Stomach (tissue), 9 donors: ENCODE data around the gene OSTF1. TPM values are rescaled to one million over a fixed set of nuclear protein-coding genes. Genes with fewer than 3 reads are reported as not detected.

ENCODE experiments used
- DNase-seq, 2 donors: peaks; one replicate each; pipeline versions ENCODE4 v3.0.0 to v3.0.0-alpha.2; 2013 to 2019
- H3K27ac ChIP-seq, 5 donors: fragments of 200-600 bp in 4 of 5; sonication (generic) in 4 of 5; one replicate each; pipeline ENCODE4 v1.5.1; 2013 to 2019; ENCODE audit warnings: mild to moderate bottlenecking in 1 of 5, moderate library complexity in 1 of 5
- H3K27me3 ChIP-seq, 3 donors: fragments of 200-600 bp; sonication (generic); one replicate each; pipeline ENCODE4 v1.5.1; 2017 to 2019; ENCODE audit warnings: mixed run types in 1 of 3
- H3K36me3 ChIP-seq, 4 donors: fragments of 200-600 bp; sonication (generic); 1 replicate in 3 of 4; 2 replicates in 1 of 4; pipeline ENCODE4 v1.5.1; 2016 to 2019
- H3K4me1 ChIP-seq, 4 donors: fragments of 200-600 bp; sonication (generic); one replicate each; pipeline ENCODE4 v1.5.1; 2016 to 2019
- H3K4me3 ChIP-seq, 4 donors: fragments of 200-600 bp; sonication (generic) in 3 of 4; one replicate each; pipeline ENCODE4 v1.5.1; 2016 to 2019; ENCODE audit warnings: mild to moderate bottlenecking in 1 of 4
- H3K9me3 ChIP-seq, 4 donors: fragments of 200-600 bp; sonication (generic); one replicate each; pipeline ENCODE4 v1.5.1; 2016 to 2019
- CTCF ChIP-seq, 7 experiments: fragments of 450-650 bp in 4 of 7; fragments of 200-600 bp in 3 of 7; sonication (generic) in 3 of 7; IDR thresholded peaks; one replicate each; pipeline ENCODE4 v1.5.1; 2016 to 2019; ENCODE audit warnings: antibody characterized with exemption in 7 of 7, control low read depth in 2 of 7, mild to moderate bottlenecking in 1 of 7
- EP300 ChIP-seq: sonication (generic); formaldehyde crosslinking; IDR thresholded peaks from one replicate; pipeline ENCODE4 v1.6.1; 2017; ENCODE audit warnings: antibody characterized with exemption
- POLR2A ChIP-seq, 4 donors: fragments of 450-650 bp; IDR thresholded peaks; one replicate each; pipeline ENCODE4 v1.6.1; 2016; ENCODE audit warnings: antibody characterized with exemption in 4 of 4, control low read depth in 2 of 4, mild to moderate bottlenecking in 1 of 4, moderate library complexity in 1 of 4
- POLR2AphosphoS5 ChIP-seq, 3 donors: sonication (generic); formaldehyde crosslinking; IDR thresholded peaks; one replicate each; pipeline ENCODE4 v1.6.1; 2016; ENCODE audit warnings: antibody characterized with exemption in 3 of 3
- WGBS, 5 donors: extraction: QIAGEN DNeasy Blood & Tissue Kit in 3 of 5; methylation state at CpG; one replicate each; pipeline versions ENCODE4 v1.1.5 to v1.1.7; 2013 to 2018; 5-methylcytosine and 5-hydroxymethylcytosine counted together
- intact Hi-C: fragments of 100-400 bp; cut with DNase I; formaldehyde crosslinking; loops from one replicate; pipeline ENCODE4 v1.15.1; 2023; ENCODE audit warnings: low total_unique reads
- polyA plus RNA-seq, 3 donors: library from polyadenylated mRNA; stranded (reverse); fragments of 200-250 nt; gene quantifications; one replicate each; pipeline ENCODE4 v1.2.3, GENCODE V29; 2013
- total RNA-seq, 5 donors: library from RNA; depleted of rRNA; stranded (reverse); fragments of >200 nt; gene quantifications; one replicate each; pipeline versions ENCODE4 v1.1.0 to v1.2.3, GENCODE V29; 2014 to 2016
- donor health status: healthy with polysubstance abuse.
- donor health status: Bipolar disorder and iron deficiency.
- donor health status: healthy.

OSTF1 gene
- total and polyA plus RNA-seq, 8 donors = 2.2 to 79.4 (median 43.5) TPM; not detected in 1

- no peak for DNase-seq
- Histone ChIP-seq H3K27ac (no peak overlapping the region), H3K4me3 (no peak overlapping the region), H3K9me3 (no peaks in the 10 kb centered on the region), H3K27me3 (no peaks in the 10 kb centered on the region), H3K36me3 (peaks cover 33 to 90% (median 77%) of the 10 kb centered on the region in 4 donors), H3K4me1 (no peaks in the 10 kb centered on the region)
- intact Hi-C loops = no loop called here
- TF ChIP-seq POLR2A (IDR thresholded peaks at IDR 0.05) = no peak
- no peak for TF ChIP-seq EP300
- no peak for TF ChIP-seq CTCF (IDR thresholded peaks at IDR 0.05)
- TF ChIP-seq POLR2AphosphoS5 (IDR thresholded peaks at IDR 0.05) = no peak
- 88 to 95% (median 91%) methylated on average over 3 of the region's 3 CpGs for WGBS, 5 donors
Observed at GRCh38 chr9:75133396-75133795, 45.1 kb downstream of the OSTF1 start.

- Histone ChIP-seq H3K27me3 (no peaks in the 10 kb centered on the region), H3K9me3 (no peaks in the 10 kb centered on the region), H3K4me3 (no peak overlapping the region), H3K36me3 (peaks cover 33 to 92% (median 83%) of the 10 kb centered on the region in 4 donors), H3K27ac (no peak overlapping the region), H3K4me1 (no peaks in the 10 kb centered on the region)
- peak in 1 of 2 donors; percentile 22 for DNase-seq
- WGBS, 5 donors = 58 to 84% (median 78%) methylated on average over 2 of the region's 2 CpGs
- TF ChIP-seq EP300 = no peak
- TF ChIP-seq POLR2A (IDR thresholded peaks at IDR 0.05) = no peak
- TF ChIP-seq POLR2AphosphoS5 (IDR thresholded peaks at IDR 0.05) = no peak
- no peak for TF ChIP-seq CTCF (IDR thresholded peaks at IDR 0.05)
- intact Hi-C loops = no loop called here
Observed at GRCh38 chr9:75134495-75134894, 46.2 kb downstream of the OSTF1 start.

GRCh38 chr9:75138260-75139040 lies 50.1 kb downstream of the OSTF1 start:
- WGBS, 5 donors = 67 to 94% (median 73%) methylated on average over 1 of the region's 1 CpG

GRCh38 chr9:75139201-75139600 lies 50.9 kb downstream of the OSTF1 start:
- no peak for TF ChIP-seq POLR2AphosphoS5 (IDR thresholded peaks at IDR 0.05)
- Histone ChIP-seq H3K9me3 (peaks cover 0 to 3% (median 0%) of the 10 kb centered on the region in 4 donors), H3K4me3 (no peak overlapping the region), H3K27me3 (no peaks in the 10 kb centered on the region), H3K4me1 (peaks cover 0 to 24% (median 0%) of the 10 kb centered on the region in 4 donors), H3K36me3 (peaks cover 23 to 99% (median 90%) of the 10 kb centered on the region in 4 donors), H3K27ac (no peak overlapping the region)
- WGBS, 5 donors = 79 to 96% (median 85%) methylated on average over 7 of the region's 7 CpGs
- DNase-seq = no peak
- intact Hi-C loops = no loop called here

More at GRCh38 chr9:75138260-75139040, 50.1 kb downstream of the OSTF1 start:
- H3K4me1 ChIP-seq = peaks cover 0 to 21% (median 0%) of the 10 kb centered on the region in 4 donors
- DNase-seq = no peak
- H3K27me3 ChIP-seq = no peaks in the 10 kb centered on the region
- no peak overlapping the region for H3K27ac ChIP-seq
- no peak for TF ChIP-seq CTCF (IDR thresholded peaks at IDR 0.05)
- TF ChIP-seq EP300 = no peak
- no peak for TF ChIP-seq POLR2AphosphoS5 (IDR thresholded peaks at IDR 0.05)
- H3K4me3 ChIP-seq = no peak overlapping the region
- intact Hi-C loops = no loop called here
- H3K36me3 ChIP-seq = peaks cover 24 to 99% (median 89%) of the 10 kb centered on the region in 4 donors
- no peaks in the 10 kb centered on the region for H3K9me3 ChIP-seq

GRCh38 chr9:75140261-75140660 lies 51.9 kb downstream of the OSTF1 start:
- Histone ChIP-seq H3K9me3 (peaks cover 0 to 9% (median 0%) of the 10 kb centered on the region in 4 donors), H3K27me3 (no peaks in the 10 kb centered on the region), H3K27ac (no peak overlapping the region), H3K4me3 (no peak overlapping the region), H3K4me1 (peaks cover 0 to 24% (median 0%) of the 10 kb centered on the region in 4 donors), H3K36me3 (peaks cover 18 to 99% (median 91%) of the 10 kb centered on the region in 4 donors)
- TF ChIP-seq EP300 = no peak
- no peak for TF ChIP-seq POLR2AphosphoS5 (IDR thresholded peaks at IDR 0.05)
- TF ChIP-seq POLR2A (IDR thresholded peaks at IDR 0.05) = no peak
- TF ChIP-seq CTCF (IDR thresholded peaks at IDR 0.05) = no peak
- no peak for DNase-seq
- intact Hi-C loops = no loop called here
- whole genome bisulfite sequencing, 5 donors = 93 to 99% (median 93%) methylated on average over 3 of the region's 3 CpGs
